Renal cortical epithelial cell (primary cell): ENCODE data around the gene EXD3. TPM values are rescaled to one million over a fixed set of nuclear protein-coding genes. Genes with fewer than 3 reads are reported as not detected.
A peak's percentile ranks its signal among the peaks of the same experiment; 100 is the strongest.

Source experiments
- DNase-seq: peaks from one replicate; pipeline ENCODE4 v3.0.0-alpha.2; 2011; ENCODE audit warnings: low read depth
- total RNA-seq: library from RNA; depleted of rRNA; stranded (reverse); fragments of >200 nt; gene quantifications from 2 replicates; pipeline ENCODE4 v1.2.3, GENCODE V29; 2014

Gene EXD3
- total RNA-seq, 1 donor from 2014 or later, result 12.2 TPM

DNA sequence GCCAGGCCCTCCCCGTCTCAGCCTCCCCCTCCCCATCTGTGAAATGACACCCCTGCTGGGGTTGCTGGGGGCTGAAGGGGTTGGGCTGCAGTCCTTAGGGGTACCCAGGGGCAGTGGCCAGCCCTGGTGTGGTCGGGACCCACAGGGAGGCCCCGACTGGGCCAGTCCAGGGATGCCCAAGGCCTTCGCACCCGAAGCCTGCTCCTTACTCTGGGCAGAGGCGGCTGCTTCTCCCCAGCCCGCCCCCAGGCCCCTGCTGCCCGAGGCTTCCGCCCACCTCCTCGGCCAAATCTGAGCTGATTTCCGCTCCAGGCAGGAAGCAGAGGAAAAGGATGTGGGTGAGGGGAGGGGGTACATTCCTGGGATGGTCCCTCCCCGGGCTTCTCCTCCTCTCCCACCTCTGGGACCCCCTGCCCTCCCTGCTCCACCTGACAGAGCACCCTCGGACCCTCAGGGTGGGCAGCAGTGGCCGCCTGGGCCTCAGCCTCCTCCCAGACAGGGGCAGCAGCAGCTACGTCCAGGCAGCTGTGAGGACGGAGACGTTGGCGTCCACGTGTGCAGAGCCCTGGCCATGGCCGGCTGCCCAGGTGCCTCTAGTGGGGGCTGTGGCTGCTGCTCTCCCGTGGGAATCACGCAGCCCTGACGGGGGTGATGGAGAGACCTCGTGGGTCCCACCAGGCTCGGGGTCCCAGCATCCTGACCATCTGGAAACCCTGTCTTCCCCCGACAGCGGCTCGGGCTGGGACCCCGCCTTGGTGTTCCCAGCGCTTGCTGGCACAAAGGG is 116.7 kb downstream of the EXD3 start:
- no peak for DNase-seq

DNA sequence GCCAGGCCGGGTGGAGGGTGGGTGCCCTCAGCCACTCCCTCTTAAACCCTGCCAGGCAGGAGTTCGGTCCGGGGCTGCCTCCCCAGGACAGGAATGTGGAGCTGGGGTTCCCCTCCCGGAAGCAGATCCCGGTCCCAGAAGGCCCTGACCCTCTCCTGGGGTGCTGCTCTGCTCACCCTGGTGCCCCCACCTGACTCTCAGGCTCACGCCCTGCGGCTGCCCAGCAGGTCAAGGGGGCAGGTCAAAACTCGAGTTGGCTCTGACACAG is 117.2 kb downstream of the EXD3 start:
- DNase-seq, result no peak

DNA sequence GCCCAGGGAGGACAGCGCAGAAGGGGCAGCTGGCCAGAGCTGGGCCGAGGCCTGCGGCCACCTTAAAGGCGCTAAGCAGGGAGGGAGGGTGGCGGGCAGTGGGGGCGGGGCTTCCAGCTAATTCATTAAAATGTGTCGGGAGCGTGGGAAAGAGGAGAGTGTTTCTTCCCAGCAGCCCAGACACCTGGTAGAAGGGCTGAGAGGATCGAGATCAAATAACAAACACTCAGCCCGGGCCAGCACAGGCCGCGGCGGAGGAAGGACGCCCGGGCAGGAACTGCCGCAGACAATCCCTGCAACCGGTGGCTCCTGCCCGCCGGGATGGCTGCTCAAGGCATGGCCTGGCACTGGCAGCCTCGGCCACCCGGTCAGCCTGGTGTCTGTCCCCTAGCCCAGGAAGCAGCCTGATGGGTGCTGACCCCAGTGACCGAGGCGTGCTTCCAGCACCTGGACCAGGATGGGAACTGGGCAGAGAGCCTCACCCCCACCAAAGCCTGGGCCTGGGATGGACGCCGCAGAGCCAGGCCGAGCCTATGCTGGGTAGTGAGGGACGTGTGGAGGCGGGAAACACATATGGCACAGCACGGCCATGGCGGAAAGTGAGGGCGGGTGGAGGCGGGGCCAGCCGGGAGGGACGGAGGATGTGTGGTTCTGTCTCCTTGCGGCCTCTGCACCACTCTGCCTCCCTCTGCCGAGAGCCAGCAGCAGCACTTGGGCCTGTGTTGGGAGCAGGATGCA is 117.7 kb downstream of the EXD3 start:
- peak; percentile 38 for DNase-seq

DNA sequence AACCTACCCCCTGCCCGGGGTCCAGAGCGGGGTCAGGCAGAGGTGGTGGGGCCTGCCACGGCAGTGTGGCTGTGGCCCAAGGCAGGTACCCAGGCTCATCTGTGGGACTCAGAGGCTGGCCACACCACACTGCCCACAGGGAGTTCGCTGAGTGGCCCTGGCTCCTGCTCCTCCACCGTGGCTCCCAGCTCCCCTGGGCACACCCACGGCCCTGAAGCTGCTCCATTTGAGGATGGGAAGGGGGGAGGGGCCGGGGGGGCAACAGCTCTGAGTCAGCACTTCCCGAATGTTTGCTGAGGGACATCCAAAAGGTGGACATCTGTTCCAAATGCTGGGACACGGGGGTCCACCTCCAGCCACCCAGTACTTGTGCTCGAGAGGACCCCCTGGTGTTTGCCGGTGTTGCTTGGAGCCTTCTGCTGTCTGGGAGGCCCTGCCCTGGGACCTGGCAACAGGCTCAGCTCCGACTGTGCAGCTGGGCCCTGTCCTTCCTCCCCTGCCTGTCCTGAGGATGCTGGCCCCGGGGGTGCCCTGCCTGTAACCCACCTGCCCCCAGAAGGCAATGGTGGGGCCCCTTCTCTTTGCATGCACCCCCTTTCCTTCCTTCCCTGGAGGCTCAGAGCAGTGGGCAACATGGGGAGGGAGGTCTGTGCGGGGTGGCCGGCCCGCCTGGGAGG is 118.4 kb downstream of the EXD3 start:
- no peak for DNase-seq

DNA sequence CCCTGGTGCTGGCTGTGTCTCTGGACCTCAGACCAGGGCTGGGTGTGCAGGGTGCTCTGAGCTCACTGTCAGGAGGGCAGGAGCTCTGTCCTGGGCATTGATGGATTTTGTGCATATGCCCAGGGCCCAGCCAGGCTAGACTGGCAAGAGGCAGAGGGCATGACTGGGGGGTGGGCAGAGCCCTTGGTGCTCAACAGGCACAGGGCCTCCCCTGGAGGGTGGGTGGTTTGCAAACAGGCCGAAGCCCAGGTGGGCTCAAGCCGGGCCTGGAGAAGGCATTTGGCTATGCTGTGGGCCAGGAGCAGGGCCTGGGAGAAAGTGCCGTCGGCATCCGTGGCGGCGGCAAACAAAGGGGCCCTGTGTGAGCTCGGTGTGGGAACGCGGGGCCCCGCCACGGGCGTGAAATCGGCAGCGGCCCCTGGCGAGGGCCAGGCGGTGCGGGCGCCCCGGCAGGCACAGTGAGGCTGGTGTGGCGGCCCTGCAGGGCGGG is 119.0 kb downstream of the EXD3 start:
- no peak for DNase-seq

DNA sequence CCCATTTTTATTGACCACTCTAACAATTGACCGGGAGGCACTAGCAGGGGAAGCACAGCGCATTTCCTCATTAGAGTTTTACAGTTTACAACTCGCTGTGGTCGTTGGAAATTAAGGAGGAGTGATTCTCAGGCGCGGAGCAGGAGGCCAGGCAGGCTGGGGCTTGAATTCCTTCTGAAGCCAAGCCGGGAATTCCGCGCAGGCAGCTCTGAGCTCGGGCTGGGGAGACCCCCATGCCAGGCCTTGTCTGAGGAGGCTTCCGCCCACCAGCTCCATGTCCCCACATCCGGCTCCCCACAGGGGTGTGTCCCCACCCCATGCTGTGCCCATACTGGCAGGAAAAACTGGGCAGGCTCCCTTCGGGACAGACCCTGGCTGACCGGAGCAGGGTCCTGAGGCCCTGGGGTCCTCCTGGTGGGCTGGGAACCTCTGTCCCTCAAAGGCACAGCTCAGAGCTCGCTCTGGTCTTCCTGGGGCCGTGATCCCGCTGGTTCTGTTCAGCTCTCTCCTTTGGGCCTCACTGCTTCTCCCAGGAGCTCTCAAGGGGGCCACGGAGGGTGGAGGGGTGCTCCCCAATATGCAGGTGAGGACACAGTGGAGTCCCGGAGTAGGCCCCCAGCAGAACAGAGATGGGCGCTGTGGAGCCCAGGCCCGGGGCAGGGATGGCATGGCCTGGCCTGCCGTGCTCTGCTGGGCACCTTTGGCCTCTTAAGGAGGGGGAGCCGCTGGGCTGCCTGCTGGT is 119.6 kb downstream of the EXD3 start:
- DNase-seq, result no peak

DNA sequence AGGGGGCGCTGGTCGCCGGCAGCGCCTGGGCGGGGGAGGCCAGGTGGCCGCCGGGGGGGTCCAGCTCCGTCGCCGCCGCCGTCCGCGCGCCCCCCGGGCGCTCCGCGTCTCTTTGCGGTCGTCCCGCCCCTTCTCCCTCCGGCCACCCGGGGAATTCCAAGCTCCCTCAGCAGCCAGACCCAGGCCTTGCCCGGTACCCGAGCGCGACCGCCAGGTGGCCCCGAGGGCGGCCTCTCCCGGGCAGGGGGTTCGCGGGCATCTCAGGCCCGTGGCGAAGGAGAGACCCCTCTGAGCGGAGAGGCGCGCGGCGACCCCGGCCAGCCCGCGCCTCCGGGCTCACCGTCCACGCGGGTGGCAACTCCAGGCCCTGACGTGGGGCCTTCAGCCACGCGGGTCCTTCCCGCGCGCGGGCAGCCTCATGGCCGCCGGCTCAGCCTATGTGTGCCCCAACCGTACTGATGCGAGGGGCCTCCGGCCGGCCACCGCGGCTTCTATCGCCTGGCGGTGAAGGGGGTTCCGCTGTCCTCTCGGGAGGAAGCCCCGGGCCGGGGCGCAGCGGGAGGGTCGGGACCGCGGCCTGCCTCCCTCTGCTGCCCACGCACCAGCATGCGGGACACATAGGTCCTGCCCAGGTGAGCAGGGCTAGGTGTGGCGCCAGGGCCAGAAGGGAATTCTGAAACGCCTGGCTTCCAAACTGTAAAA is 120.4 kb downstream of the EXD3 start:
- DNase-seq, result peak; percentile 28

DNA sequence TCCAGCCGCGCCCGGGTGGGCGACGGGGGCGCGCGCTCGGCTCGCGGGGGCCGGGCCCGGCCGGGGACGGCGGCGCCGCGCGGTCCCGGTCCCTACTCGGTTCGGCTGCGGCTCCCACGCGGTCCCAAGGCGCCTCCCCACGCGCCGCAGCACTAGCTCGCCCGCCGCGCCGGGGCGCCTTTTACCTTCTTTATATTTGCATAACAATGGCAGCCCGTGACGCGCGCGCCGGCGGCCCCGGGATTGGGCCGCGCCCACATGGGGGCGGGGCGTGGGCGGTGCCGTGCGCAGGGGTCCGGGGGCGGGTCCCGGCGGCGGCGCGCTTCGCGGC is 120.9 kb downstream of the EXD3 start, which contains the start of gene NRARP:
NRARP (minus strand) TSS at position 154 of the 331 bp plus-strand sequence. CDS start 343 bp downstream, outside the sequence.
- DNase-seq, result peak; percentile 21

DNA sequence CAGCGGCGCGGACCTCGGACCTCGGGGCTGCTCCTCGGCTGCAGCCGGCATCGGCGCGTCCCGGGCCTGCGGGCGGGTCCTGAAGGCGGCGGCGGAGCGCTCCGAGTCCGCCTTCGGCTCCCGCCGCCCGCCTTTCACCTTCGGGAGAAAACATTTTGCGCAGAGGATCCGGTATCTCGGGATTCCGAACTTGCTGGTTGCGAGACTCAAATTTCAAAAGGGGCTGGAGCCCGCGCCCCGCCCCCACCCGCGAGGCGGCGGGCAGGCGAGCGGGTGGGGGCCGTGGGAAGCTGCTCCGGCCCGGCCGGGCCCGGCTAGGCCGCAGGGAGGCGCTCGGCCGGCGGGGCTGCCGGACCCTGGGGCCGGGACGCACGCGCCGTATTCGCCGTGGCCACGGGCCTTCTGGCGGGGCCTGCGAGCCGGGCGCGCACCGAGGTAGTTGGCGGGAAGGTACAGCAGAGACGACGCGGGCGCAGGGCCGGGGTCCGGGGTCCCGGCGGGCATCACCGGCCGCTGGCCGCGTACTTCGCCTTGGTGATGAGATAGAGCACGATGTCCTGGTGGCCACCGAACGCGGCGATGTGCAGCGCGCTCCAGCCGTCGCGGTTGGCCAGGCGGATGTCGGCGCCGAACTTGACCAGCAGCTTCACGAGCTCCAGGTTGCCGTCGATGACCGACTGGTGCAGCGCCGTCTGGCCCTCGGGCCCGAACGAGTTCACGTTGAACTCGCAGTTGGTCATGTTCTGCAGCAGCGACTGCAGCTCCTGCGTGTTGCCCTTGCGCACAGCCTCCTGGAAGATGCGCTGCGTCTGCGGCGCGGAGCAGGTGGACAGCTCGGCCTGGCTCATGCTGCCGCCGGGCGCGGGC is 121.6 kb downstream of the EXD3 start:
- DNase-seq, result no peak

DNA sequence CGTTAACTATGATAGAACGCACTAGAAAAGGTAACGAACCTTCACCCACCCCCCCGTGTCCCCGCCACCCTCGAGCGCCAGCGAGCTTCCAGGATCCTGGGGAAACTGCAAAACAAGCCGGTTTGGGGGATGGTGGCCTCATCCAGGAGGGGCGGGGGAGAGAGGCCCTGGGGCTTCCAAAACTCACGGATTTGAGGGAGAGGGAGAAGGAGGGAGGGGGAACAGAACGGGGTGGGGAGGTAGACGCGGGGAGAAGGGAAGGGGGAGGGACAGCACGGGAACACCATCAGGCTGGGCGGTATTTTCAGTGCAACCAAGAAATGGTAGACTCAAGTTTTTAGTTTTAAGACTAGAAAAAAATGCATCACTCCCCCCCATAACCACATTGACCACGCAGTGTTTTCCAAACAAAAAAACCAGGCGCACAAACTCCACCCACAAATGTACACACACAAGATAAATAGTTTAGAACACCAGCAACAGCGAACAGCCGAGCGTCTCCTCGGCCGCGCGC is 122.3 kb downstream of the EXD3 start:
- DNase-seq, result no peak

DNA sequence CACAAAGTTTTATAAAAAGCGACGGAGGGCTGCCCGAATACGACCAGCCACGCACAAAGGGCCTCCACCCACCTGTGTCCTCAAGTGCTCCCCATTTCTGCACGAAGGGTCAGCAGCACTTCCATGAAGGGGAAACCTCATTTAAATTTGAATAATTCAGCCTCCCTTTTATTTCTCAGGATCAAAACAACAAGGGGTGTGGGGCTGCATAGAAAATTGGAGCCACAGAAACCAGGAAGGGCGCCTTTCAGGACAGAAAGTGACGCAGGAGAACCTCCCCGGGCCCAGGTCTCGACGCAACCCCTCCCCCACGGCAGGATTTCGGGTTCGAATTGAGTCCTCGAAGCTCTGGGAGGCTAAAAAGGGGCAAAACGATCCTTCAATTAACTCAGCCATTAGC is 123.0 kb downstream of the EXD3 start:
- peak; percentile 12 for DNase-seq

DNA sequence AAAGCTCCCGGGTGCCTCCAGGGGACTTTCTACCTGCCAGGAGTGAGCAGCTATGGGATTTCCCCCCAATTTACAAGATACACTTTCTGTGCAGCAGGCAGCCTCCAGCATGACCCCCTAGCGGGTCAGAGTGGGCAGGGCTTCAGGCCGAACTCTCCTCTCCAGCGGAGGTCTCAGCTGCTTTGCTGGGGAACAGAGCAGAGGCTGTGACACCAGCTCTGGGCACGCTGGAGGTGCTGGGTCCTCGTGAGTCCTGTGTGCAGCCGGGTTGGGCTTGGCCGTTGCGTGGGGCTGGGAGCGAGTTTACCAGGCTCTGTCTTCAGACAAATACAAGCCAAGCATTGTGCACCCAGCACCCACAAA is 123.8 kb downstream of the EXD3 start:
- DNase-seq, result no peak

DNA sequence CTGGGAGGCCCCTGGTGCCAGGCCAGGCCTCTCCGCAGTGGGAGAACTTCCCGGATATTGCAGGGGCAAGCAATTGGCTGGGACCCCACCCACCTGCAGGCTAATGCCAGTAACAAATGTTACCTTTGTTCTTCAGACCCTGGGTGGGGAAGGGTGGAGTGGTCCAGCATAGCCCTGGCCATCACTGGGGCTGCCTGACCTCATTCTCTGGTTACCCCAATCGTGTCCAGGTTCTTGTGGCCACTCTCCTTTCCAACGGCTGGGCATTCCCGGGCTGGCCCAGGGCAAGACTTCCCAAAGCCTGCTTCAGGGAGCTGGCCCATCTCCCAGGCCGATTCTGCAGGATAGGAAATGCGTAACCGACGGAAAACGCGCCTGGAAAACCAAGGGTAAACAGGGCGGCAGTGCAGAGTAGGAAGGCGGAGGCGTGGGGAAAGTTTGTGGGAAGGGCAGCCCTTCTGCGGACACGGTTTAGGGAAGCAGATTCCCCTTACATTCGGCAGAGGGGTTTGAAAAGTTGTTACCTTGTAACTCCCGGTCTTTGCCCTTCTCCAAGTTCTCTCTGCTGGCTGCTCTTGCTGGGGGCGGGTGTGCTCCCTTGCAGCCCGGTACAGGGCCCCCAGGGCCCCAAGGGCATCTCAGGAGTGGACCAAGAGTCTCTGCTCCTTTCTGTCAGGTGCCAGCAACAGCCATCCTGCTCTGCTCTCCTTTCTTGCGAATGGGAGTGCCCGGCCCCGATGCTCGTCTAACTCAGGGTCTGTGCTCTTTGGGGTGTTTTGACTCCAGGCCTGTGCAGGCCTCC is 124.4 kb downstream of the EXD3 start:
- no peak for DNase-seq

DNA sequence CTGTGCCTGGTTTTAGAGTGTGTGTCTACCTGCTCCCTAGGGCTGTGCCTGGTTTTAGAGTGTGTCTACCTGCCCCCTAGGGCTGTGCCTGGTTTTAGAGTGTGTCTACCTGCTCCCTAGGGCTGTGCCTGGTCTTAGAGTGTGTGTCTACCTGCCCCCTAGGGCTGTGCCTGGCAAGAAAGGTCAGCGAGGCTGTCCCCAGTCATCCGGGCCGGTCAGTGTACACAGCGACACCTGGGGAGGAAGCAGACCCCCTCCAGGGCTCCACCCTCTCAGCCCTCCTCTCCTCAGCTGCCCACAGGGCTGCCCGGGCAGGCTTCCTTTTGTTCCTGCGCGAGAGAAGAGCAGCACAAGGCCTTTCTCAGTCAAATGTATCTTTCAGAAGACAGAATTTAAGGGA is 125.0 kb downstream of the EXD3 start:
- no peak for DNase-seq

DNA sequence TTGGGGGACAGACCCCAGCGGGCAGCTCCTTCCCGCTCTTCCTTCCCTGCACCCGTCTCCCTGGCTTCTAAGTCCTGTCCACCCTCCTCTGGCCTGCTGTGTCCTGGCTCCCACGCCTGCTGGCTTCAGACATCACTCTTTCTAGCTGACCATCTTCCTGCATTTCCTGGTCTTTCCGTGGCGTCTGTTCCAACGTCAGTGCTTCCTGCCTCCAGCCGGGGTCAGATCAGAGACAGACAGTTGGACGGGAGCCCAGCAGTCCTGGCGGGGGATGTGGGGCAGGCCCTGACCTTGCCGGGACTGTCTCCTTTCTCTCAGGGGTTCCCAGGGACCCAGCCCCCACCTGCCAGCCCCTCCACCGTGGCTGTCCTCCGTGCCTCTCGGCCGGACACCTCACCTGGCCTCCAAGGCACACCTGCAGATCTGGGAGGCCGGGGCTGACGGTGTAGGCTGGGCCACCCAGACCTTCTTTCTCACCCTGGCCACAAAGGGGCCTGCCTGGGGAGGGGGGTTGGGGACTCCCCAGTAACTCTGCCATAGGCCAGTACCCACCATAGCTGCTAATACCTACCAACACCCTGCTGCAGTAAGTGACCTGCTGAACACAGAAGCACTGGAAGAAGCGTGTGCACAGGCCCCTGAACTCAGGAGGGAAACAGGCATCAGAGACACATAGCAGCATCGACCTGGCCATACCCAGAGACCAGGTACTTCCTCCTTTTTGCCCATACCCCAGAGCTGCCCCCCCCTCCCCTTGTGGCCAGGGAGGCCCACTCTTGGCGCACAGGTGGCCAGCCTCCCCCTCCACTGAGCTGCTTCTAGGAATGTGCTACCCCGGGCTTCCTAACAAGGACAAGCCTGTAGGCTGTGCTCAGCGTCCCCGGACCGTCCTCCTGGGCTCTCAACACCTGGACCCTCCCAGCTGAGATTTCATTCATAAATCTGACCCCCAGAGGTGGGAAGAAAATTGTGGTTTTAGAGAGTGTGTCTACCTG is 126.0 kb downstream of the EXD3 start:
- DNase-seq, result no peak

DNA sequence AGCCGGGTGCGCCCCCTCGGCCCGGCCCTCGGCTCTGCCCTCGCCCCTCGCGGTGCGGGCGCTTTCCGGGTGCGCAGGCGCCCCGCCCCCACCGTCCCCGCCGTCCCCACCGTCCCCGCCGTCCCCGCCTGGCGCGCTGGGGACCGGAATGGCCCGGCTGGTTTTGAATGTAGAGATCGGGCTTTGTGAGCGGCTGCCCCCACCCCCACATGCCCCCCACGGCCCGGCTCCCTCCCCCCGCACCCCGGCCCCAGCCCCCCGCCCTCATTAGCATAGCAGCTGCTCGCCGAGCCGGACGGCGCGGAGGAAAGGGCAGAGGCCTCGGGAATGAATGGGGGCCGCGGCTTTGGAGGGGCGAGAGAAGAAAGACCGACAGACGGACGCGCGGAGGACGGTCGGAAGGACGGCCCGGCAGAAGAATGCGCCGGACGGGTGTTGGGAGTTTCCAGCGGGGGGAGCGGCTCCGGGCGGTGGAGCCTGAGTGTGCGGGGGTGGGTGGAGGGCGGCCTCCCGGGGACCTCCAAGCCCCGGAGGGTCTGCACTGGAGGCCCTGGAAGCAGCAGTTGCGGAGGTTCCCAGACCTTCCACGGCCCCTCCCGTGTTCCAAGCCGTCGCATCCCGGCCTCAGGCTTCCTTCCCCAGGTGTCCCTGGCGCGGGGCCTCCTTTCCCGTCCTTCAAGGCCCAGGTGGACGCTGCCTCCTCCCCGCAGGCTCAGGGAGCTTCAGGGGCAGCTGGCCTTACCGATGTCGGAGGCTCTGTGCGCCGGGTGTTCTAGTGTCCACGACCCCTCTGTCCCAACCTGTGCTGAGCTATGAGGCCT is 126.9 kb downstream of the EXD3 start:
- DNase-seq, result no peak

DNA sequence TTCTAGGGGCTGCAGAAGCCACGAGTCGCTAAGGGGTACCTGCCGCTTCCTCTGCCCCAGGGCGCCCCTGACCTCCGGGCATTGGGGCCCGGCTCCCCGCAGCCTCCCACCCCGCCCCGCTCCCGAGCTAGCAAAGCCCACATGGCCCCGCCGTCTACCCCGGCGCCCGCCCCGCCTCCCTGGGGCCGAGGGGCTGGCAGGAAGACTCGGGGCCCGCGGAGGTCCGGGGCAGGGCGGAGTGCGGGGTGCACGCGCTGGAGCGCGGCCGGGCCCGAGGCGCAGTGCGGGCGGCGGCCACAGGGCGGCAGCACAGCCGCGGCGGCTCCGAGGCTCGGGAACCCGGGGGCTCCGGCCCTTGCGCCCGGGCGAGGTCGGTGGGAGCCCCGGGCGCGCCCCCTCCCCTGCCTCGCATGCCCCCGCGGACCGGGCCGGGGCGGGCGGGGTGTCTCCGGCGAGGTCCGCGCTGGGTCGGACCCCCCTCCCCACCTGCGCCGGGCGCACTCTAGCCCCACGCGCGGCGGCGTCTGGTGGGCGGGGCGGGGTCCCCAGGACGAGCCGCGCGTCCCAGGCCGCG is 127.6 kb downstream of the EXD3 start:
- no peak for DNase-seq
